ENCODE results near the gene CNOT11. TPM values are rescaled to one million over a fixed set of nuclear protein-coding genes. Genes with fewer than 3 reads are reported as not detected.

The CNOT11 gene
- total and polyA plus RNA-seq, 2 of the 13 experiments (the other 11 are each of a cell fraction or from before 2014, with no cell fraction given): 114 to 209 TPM

DNA sequence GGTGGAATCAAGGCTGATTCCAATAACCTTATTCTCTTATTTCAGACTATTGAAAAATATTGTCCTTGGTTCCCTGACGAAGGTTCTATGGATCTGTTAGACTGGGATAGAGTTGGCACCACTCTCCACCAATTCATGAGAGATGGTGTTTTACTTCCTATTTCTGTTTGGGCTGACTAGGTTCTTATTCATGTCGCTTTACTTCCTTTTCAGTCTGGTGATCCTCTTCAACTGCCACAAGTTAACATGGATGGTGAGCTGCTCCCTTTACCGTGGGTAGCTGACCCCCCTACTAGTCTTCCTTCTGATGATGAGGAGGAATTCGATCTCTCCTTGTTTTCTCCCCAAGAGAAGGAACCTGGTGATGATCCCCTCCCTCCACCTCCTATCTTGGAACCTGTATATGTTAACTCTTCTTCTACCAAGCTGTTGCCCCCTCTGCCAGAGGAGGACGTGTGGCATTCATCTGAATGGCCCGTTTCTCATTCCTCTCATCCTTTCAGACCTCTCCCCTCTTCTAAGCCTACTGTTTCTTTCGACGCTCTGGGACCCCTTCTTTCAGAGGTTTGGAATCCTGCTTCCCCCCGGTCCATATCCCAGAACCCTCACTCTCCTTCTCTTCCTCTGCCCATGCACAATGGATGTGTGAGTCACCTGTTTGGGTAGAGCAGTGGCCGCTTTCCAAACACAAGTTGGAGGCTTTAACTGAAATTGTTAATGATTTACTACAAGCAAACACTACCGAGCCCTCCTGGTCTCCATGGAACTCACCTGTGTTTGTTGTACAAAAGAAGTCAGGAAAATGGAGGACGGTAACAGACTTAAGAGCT lies 13.5 kb upstream of the CNOT11 start (continued):
- TF ChIP-seq, protein P1, sequence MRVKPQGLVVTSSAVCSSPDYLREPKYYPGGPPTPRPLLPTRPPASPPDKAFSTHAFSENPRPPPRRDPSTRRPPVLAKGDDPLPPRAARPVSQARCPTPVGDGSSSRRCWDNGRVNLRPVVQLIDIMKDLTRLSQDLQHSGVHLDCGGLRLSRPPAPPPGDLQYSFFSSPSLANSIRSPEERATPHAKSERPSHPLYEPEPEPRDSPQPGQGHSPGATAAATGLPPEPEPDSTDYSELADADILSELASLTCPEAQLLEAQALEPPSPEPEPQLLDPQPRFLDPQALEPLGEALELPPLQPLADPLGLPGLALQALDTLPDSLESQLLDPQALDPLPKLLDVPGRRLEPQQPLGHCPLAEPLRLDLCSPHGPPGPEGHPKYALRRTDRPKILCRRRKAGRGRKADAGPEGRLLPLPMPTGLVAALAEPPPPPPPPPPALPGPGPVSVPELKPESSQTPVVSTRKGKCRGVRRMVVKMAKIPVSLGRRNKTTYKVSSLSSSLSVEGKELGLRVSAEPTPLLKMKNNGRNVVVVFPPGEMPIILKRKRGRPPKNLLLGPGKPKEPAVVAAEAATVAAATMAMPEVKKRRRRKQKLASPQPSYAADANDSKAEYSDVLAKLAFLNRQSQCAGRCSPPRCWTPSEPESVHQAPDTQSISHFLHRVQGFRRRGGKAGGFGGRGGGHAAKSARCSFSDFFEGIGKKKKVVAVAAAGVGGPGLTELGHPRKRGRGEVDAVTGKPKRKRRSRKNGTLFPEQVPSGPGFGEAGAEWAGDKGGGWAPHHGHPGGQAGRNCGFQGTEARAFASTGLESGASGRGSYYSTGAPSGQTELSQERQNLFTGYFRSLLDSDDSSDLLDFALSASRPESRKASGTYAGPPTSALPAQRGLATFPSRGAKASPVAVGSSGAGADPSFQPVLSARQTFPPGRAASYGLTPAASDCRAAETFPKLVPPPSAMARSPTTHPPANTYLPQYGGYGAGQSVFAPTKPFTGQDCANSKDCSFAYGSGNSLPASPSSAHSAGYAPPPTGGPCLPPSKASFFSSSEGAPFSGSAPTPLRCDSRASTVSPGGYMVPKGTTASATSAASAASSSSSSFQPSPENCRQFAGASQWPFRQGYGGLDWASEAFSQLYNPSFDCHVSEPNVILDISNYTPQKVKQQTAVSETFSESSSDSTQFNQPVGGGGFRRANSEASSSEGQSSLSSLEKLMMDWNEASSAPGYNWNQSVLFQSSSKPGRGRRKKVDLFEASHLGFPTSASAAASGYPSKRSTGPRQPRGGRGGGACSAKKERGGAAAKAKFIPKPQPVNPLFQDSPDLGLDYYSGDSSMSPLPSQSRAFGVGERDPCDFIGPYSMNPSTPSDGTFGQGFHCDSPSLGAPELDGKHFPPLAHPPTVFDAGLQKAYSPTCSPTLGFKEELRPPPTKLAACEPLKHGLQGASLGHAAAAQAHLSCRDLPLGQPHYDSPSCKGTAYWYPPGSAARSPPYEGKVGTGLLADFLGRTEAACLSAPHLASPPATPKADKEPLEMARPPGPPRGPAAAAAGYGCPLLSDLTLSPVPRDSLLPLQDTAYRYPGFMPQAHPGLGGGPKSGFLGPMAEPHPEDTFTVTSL (CRISPR knock-in tag; IDR thresholded peaks at IDR 0.05; ENCODE audit: borderline replicate concordance): peak; percentile 80; the same call in 1 of the 2 replicates
- TF ChIP-seq ESRRA (CRISPR knock-in tag; IDR thresholded peaks at IDR 0.05; ENCODE audit: low read depth): peak; percentile 26; the same call in 1 of the 2 replicates
- no peak for TF ChIP-seq ZBTB8A (CRISPR knock-in tag; IDR thresholded peaks at IDR 0.05; ENCODE audit: borderline replicate concordance, low read depth)
- peak; percentile 93 for TF ChIP-seq ZMYM4 (CRISPR knock-in tag; IDR thresholded peaks at IDR 0.05)
- TF ChIP-seq, protein P2, sequence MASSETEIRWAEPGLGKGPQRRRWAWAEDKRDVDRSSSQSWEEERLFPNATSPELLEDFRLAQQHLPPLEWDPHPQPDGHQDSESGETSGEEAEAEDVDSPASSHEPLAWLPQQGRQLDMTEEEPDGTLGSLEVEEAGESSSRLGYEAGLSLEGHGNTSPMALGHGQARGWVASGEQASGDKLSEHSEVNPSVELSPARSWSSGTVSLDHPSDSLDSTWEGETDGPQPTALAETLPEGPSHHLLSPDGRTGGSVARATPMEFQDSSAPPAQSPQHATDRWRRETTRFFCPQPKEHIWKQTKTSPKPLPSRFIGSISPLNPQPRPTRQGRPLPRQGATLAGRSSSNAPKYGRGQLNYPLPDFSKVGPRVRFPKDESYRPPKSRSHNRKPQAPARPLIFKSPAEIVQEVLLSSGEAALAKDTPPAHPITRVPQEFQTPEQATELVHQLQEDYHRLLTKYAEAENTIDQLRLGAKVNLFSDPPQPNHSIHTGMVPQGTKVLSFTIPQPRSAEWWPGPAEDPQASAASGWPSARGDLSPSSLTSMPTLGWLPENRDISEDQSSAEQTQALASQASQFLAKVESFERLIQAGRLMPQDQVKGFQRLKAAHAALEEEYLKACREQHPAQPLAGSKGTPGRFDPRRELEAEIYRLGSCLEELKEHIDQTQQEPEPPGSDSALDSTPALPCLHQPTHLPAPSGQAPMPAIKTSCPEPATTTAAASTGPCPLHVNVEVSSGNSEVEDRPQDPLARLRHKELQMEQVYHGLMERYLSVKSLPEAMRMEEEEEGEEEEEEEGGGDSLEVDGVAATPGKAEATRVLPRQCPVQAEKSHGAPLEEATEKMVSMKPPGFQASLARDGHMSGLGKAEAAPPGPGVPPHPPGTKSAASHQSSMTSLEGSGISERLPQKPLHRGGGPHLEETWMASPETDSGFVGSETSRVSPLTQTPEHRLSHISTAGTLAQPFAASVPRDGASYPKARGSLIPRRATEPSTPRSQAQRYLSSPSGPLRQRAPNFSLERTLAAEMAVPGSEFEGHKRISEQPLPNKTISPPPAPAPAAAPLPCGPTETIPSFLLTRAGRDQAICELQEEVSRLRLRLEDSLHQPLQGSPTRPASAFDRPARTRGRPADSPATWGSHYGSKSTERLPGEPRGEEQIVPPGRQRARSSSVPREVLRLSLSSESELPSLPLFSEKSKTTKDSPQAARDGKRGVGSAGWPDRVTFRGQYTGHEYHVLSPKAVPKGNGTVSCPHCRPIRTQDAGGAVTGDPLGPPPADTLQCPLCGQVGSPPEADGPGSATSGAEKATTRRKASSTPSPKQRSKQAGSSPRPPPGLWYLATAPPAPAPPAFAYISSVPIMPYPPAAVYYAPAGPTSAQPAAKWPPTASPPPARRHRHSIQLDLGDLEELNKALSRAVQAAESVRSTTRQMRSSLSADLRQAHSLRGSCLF (CRISPR knock-in tag; IDR thresholded peaks at IDR 0.05; ENCODE audit: borderline replicate concordance): no peak
- TF ChIP-seq IRF2 (CRISPR knock-in tag; IDR thresholded peaks at IDR 0.05): peak; percentile 52; the same call in 1 of the 2 replicates
- no peak for TF ChIP-seq AHR (CRISPR knock-in tag; IDR thresholded peaks at IDR 0.05)
- TF ChIP-seq NONO (IDR thresholded peaks at IDR 0.05): no peak
- TF ChIP-seq NONO (CRISPR knock-in tag; conservative IDR thresholded peaks at IDR 0.05): peak; percentile 71; the same call in 1 of the 2 replicates
- TF ChIP-seq, protein P3, sequence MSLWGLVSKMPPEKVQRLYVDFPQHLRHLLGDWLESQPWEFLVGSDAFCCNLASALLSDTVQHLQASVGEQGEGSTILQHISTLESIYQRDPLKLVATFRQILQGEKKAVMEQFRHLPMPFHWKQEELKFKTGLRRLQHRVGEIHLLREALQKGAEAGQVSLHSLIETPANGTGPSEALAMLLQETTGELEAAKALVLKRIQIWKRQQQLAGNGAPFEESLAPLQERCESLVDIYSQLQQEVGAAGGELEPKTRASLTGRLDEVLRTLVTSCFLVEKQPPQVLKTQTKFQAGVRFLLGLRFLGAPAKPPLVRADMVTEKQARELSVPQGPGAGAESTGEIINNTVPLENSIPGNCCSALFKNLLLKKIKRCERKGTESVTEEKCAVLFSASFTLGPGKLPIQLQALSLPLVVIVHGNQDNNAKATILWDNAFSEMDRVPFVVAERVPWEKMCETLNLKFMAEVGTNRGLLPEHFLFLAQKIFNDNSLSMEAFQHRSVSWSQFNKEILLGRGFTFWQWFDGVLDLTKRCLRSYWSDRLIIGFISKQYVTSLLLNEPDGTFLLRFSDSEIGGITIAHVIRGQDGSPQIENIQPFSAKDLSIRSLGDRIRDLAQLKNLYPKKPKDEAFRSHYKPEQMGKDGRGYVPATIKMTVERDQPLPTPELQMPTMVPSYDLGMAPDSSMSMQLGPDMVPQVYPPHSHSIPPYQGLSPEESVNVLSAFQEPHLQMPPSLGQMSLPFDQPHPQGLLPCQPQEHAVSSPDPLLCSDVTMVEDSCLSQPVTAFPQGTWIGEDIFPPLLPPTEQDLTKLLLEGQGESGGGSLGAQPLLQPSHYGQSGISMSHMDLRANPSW (CRISPR knock-in tag; IDR thresholded peaks at IDR 0.05; ENCODE audit: borderline replicate concordance): peak; percentile 21; the same call in 1 of the 2 replicates
- TF ChIP-seq ZNF549 (CRISPR knock-in tag; IDR thresholded peaks at IDR 0.05): no peak
- TF ChIP-seq JUNB (CRISPR knock-in tag; IDR thresholded peaks at IDR 0.05; ENCODE audit: borderline replicate concordance): peak; percentile 73; the same call in 1 of the 2 replicates
- TF ChIP-seq ZNF674 (CRISPR knock-in tag; IDR thresholded peaks at IDR 0.05; ENCODE audit: low read depth): no peak
- TF ChIP-seq HOXA9 (CRISPR knock-in tag; IDR thresholded peaks at IDR 0.05; ENCODE audit: borderline replicate concordance): no peak

All from HepG2 (cell line).